ENCODE data around the gene SCNN1B.
"Not testable (repeated sequence)": the region's sequence is repeated elsewhere in the genome, so short reads cannot be mapped to it uniquely, and the experiment has no call there.

Gene SCNN1B

DNA sequence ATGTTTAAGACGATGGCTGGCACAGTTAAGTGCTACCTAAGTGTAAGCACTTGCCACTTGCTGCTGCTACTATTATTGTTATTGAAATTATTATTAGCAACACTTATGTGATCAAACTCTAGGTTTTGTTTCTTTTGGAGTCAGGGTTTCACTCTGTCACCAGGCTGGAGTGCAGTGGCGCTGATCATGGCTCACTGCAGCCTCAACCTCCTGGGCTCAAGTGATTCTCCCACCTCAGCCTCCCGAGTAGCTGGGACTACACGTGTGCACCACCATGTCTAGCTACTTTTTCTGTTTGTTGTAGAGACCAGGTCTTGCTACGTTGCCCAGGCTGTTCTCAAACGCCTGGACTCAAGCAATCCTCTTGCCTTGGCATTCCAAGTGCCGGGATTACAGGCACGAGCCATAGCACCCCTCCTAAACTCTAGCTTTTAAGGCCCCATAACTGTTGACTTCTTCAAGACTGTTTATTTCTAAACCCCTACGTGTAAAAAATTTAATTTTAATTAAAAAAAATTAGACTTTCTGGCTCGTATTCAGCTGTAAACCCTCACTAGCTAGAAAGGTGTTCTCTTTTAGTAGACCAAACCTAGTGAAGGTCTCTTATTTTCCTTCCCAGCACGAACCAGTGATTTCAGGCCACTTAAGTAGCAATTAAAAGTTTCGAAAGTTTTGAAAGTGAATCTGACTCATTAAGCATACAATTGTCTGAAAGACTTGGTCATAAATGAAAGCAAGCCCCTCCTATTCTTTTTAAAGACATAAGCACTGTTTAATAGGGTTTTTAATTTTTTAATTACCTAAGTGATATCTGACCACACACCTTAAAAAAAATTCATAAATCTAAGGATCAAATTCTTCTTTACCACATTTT is 11.7 kb upstream of the SCNN1B start:
- FAIRE-seq: no peak

DNA sequence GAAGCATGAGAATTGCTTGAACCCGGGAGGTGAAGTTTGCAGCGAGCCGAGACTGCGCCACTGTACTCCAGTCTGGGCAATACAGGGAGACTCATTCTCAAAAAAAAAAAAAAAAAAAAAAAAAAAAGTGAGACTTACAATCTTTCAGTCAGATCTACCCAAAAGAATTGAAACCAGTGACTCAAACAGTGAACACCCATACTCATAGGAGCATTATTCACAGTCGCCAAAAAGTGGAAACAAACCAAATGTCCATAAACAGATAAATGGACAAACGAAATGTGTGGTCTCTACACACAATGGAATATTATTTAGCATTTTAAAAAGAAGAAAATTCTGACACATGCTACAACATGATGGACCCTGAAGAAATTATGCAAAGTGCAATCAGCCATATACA is 9.1 kb upstream of the SCNN1B start:
- FAIRE-seq: no peak

DNA sequence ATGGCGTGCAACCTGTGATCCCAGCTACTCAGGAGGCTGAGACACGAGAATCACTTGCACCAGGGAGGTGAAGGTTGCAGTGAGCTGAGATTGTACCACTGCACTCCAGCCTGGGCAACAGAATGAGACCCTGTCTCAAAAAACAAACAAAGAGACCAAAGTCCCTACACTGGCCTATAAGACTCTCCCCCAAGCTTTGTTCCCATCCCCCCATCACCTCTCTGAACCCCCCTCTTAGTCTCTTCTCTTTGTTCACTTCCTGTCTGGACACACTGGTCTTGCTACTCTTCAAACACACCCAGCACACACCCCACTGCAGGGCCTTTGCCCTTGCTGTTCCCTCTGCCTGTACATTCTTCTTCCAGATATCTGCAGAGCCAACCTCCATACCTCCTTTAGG is 7.8 kb upstream of the SCNN1B start:
- FAIRE-seq: no peak

DNA sequence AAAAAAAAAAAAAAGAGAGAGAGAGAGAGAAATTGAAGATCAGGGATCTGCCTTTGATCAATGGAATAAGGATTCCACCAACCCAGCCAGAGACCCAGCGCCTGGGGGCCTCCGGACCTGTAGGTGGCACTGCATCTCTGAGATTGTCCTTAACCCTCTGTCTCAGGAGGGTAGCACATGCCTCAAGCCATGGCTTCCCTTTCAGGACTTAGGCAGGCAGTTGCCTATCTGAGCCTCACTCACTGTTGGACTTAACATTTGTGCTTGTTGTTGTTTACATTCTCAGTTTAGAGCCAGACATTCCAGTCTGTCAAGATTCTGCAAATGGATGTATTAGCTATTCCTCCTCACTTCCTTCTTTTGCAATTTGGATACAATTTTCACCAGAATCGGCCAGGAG is 5.1 kb upstream of the SCNN1B start:
- FAIRE-seq: no peak

DNA sequence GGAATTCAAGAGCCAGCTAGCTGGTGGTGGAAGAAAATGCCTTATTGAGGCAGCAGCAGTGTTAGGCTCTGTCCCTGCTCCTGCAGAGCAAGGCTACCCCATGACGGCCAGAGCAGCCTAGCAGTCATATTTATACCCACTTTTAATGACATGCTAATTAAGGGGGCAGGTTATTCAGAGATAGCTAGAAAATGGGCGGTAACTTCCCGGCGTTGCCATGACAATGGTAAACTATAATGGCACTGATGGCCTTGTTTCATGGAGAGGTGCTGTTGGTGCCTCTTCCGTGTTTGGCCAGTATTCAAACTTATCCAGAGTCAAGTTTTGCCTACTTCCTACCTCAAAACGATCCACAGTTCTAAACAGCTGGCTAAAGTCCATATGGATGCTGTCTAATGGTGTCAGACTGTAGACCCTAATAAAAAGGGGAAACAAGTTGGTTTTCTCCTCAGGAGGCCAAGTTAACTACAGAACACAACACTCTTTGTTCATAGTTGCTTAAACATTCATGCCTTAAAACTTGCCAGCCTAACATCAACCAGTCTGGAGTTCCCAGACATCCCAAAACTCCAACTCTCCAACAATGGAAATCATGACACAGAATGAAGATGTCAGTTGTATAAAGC is 3.7 kb upstream of the SCNN1B start:
- no peak for FAIRE-seq

DNA sequence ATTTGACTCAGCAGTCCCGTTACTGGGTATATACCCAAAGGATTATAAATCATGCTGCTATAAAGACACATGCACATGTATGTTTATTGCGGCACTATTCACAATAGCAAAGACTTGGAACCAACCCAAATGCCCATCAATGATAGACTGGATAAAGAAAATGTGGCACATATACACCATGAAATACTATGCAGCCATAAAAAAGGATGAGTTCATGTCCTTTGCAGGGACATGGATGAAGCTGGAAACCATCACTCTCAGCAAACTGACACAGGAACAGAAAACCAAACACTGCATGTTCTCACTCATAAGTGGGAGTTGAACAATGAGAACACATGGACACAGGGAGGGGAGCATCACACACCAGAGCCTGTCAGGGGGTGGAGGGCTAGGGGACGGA is 2.3 kb upstream of the SCNN1B start:
- FAIRE-seq: not testable (repeated sequence)

DNA sequence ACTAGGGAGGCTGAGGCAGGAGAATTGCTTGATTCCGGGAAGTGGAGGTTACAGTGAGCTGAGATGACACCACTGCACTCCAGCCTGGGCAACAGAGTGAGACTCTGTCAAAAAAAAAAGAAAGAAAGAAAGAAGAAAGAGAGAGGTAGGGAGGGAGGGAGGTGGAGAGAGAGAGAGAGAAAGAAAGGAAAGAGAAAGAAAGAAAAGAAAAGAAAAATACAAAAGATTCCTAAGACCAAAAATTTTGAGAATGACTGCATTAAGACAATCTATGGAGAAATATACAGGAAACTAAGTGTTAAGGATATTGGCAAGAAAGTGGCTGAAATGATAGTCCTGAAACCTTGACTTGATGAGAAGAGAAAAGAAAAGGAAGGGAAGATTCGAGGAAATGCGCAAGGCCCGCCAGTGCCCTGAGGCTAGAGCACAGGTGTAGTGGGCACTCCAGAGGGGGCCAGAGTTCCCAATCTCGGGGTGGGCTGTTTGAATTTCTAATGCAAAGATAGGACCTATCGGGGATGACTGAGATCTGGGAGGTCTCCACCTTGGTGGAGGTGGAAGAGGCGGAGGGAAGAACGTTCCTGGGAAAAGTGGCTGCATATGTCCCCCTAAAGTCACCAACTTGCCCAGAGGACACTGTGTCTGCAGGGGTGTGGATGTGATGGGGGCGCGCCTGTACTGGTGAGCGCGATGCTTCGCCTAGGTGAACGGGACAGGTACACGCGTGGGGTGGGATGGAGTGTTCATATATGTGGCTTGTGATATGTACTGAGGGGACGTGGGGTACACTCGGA is 654 bp upstream of the SCNN1B start:
- FAIRE-seq: no peak

DNA sequence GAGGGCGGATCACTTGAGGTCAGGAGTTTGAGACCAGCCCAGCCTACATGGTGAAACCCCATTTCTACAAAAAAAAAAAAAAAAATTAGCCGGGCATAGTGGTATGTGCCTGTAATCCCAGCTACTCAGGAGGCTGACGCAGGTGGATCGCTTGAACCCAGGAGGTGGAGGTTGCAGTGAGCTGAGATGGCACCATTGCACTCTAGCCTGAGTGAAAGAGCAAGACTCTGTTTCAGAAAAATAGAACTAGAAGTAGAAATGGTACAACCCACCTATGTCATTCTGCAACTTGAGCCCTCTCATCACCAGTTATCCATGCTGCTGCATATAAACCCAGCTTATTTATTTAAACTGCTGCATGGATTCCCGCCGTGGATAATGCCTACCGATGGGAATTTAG is 1.6 kb downstream of the SCNN1B start:
- FAIRE-seq: no peak

DNA sequence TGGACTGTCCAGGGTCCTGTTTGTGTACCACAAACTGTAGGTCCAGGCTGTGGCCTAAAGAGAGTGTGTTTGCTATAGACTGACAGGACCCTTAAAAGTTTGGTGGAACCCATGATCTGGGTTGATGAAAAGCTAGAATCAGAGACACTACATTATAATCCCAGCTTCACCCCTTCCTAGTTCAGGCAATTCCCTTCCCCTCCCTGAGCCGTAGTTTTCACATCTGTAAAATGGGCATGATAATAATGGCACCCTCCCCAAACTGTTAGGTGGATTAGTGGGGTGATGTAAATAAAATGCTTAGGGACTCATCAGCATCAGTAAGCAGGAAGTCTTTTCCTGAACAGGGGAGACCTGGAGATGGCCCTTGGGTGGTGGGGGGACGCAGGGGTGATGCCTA is 2.5 kb downstream of the SCNN1B start:
- no peak for FAIRE-seq

DNA sequence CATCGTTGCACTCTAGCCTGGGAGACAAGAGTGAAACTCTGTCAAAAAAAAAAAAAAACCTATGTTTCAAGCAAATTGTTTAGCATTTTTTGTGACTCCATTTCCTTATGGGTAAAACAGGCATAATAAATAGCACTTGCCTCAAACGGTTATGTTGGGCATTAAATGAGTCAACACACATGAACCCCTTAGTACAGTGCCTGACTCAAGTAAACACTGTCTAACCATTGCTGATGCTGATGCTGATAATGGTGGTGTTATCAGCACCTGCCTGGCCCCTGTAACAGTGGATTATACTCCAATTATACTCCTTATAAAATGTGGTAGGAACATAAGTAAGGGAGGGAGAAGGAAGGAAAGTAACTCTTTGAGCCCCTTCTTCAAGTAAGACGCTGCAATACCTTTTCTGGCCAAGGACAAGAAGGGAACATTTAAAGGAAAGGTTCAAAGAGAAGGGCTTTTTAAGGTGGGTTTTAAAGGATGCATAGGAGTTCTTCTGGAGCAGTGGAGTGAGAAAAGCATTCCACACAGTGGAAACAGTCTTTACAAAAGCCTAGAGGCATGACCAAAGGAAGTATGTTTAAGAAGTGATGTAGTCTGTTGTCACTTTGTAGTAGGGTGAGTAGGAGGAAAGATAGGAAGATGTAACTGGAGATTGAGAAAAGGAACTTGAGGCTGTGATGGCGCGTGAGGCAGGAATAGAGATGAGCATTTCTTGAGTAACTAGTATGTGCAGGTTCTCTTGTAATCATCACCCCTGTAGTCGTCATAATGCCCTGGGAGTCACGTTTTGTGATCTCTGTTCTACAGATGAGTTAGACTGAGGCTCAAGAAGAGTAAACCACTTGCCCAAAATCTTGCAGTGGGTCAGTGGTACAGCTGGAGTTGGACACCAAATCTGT is 4.3 kb downstream of the SCNN1B start:
- FAIRE-seq: no peak

DNA sequence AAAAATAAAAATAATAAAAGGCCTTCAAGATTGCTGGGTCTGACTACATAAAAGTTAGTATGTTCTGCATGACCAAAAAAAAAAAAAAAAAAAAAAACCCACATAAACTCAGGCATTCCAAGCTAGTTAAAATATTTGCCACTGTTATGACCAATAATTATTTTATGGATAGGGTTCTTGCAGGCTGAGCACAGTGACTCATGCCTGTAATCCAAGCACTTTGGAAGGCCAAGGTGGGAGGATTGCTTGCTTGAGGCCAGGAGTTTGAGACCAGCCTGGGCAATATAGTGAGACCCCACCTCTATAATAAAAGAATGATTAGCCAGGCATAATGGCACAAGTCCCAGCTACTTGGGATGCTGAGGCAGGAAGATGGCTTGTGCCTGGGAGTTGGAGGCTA is 8.1 kb downstream of the SCNN1B start:
- no peak for FAIRE-seq

DNA sequence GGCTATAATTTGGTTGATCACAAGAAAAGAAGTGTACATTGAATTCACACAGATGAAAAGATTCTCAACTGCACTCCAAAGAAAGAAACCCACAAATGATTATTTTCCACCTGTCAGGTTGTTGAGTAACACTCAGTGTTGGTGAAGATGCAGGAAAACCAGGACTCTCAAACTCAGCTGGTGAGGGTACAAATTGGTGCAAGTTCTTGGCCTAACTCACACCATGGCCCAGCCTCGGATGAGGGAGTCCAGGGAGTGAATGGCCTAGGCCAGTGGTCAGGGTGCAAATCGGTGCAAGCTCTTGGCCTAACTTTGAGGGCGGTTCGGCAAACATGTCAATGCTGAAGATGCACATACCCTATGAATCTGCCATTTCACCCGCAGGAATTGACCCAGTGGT is 8.6 kb downstream of the SCNN1B start:
- FAIRE-seq: no peak

DNA sequence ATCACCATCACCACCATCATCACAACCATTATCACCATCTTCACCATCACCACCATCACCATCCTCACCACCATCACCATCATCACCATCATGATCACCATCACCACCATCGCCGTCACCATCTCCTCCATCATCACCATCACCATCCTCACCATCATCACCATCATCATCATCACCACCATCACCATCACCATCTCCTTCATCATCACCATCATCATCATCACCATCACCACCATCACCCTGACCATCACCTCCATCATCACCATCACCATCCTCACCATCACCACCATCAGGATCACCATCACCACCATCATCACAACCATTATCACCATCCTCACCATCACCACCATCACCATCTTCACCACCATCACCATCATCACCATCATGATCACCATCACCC is 14.1 kb downstream of the SCNN1B start:
- no peak for FAIRE-seq

DNA sequence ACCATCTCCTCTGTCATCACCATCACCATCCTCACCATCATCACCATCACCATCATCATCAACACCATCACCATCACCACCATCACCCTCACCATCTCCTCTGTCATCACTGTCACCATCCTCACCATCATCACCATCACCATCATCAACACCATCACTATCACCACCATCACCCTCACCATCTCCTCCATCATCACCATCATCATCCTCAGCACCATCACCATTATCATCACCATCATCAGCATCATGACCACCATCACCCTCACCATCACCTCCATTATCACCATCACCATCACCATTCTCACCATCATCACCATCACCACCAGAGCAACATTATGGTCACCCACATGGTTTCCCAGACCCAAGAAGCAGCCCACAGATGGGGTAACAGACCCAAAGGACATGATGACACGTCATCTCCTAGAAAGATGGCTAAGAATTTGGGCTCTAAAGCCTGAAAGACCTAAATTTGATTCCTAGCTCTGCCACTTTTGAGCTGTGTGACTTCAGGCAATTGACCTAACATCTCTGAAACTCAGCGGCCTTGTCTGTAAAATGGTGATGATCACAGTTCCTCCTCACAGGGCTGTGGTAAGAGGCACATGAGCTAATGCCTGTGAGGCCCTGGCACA is 14.6 kb downstream of the SCNN1B start:
- no peak for FAIRE-seq

DNA sequence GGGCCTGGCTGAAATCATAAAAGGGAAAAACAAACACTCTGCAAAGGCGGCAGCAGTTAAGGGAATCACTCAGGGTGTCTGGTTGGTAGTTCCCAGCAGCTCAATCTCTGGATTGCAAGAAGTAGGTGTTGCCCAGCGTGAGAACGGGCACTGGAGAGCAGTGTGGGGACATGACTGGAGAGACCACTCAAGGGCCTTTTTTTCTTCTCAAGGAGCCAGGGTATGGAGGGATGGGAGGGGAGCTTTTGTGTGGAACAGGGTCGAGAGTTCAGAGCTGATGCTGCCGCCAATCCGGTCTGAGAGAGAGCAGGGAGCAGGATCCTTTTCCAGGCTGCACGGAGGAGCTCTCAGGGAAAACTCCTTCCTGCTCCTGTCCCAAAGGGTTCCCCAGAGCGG is 15.2 kb downstream of the SCNN1B start:
- no peak for FAIRE-seq

DNA sequence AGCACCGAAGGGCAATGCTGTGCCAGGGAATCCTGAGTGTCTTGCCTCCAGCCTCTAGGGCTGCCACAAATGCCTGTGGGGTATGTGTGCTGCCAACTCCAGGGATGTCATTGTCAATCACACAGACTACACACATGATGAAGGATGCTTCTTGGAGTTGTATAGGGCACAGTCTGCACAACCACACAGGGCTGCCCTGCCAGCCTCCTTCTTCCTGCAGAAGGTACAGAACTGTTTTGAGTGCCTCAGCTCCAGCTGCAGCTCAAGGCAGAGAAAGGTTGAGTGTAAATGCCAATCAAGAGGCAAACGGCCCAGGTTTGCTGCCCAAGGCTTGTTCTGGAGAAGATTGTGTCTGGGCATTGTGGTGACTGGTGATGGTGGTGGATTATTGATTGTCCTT is 15.6 kb downstream of the SCNN1B start:
- FAIRE-seq: no peak

DNA sequence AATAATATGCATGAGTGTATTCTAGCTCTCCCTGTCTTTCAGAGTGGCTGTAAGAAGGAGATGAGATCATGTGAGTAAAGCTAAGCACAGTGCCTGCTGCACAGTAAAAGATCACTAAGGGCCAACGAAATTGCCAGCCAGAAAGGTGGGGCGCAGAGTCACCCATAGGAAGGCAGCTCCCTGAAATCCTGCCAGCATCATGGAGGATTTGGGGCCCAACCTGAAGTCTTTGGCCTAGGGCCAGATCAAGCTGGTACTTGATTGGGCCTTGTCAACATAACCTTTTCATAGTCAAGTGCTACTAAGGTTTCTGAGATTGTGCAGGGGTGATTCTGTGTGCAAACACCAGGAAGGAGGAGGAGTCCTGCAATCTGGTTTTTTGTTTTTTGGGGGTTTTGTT is 16.5 kb downstream of the SCNN1B start:
- no peak for FAIRE-seq

DNA sequence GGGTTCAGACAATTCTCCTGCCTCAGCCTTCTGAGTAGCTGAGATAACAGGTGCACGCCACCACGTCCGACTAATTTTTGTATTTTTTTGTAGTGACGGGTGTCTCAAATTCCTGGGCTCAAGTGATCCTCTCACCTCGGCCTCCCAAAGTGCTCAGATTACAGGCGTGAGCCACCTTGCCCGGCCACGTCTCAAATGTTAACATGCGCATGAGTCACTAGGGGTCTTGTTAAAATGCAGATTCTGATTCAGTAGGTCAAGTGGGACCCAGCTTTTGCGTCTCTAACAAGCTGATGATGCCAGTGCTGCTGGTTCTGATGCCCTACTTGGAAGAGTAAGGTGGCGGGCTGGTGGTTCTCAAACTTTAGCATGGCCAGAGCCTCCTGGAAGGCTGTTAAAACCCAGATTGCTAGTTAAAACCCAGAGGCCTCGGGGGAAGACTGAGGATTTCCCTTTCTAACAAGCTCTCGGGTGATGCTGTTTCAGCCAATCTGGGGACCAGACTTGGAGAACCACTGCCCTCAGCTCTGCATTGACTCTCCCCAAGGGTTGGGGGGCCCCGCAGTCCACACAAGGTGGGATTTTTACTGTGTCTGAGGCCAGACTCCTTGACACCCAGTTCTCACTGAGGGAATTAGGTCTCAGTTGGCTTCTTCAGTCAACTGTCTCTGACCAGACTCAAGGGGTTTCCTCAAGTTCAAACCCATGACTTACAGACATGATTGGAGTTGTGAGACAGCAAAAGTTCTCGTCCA is 17.9 kb downstream of the SCNN1B start:
- FAIRE-seq: no peak

DNA sequence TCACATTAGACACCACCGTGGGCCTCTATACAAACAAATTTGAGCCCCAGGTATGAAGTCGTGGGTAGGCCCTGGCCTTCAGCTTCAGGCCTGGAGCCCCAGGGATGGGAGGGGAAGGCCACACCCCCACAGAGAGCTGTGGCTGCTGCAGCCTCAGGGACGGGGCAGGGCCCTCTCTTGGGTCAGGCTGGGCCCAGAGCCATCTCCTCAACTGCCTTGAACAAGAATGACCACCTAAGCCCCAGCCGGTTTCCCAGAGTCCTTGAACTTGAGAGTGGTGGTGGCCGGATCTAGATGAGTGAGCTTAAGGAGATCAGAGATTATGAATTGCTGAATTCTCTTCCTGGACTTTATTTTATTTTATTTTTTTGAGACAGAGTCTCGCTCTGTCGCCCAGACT is 18.6 kb downstream of the SCNN1B start:
- no peak for FAIRE-seq

DNA sequence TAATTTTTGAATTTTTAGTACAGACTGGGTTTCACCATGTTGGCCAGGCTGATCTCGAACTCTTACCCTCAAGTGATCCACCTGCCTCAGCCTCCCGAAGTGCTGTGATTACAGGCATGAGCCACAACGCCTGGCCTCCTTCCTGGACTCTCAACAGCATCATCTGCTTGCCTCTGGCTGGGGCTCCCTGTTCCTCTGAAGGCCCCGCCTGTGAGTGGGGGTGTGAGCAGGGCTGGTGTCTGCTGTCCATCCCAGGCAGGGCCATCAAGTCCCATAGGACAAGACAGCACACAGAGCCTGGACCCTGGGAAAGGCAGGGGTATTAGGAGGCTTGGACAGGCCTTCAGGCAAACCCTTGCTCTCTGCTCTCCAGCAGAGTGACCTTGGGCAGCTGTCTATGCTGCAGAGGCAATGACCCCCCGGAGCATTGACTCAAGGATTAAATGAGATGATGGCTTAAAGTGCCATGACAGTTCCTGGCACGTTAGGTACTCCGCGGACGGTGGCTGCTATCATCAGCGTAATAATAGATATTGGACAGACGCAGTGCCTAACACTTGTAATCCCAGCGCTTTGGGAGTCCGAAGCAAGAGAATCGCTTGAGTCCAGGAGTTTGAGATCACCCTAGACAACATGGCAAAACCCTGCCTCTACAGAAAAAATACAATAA is 19.2 kb downstream of the SCNN1B start:
- FAIRE-seq: no peak
